Ishikawa (cell line): Measurements from ENCODE around the gene SPTAN1.

Experiments
- CEBPB ChIP-seq: IDR thresholded peaks from 2 replicates; pipeline ENCODE4 v1.6.1; 2012
- CREB1 ChIP-seq: IDR thresholded peaks from 2 replicates; pipeline ENCODE4 v1.6.1; 2012; ENCODE audit warnings: low read depth
- EGR1 ChIP-seq: IDR thresholded peaks from 2 replicates; pipeline ENCODE4 v1.6.1; 2012
- EP300 ChIP-seq: IDR thresholded peaks from 2 replicates; pipeline ENCODE4 v1.6.1; 2012; ENCODE audit warnings: borderline replicate concordance
- FOXM1 ChIP-seq: IDR thresholded peaks from 2 replicates; pipeline ENCODE4 v1.6.1; 2012; ENCODE audit warnings: low read depth, borderline replicate concordance
- NFIC ChIP-seq: IDR thresholded peaks from 2 replicates; pipeline ENCODE4 v1.6.1; 2012
- RAD21 ChIP-seq: IDR thresholded peaks from 2 replicates; pipeline ENCODE4 v1.6.1; 2012; ENCODE audit warnings: low read depth
- TAF1 ChIP-seq: IDR thresholded peaks from 2 replicates; pipeline ENCODE4 v1.6.1; 2012; ENCODE audit warnings: low read depth, mild to moderate bottlenecking
- TCF12 ChIP-seq: IDR thresholded peaks from 2 replicates; pipeline ENCODE4 v1.6.1; 2012; ENCODE audit warnings: low read depth
- TEAD4 ChIP-seq: IDR thresholded peaks from 2 replicates; pipeline ENCODE4 v1.6.1; 2012
- YY1 ChIP-seq: IDR thresholded peaks from 2 replicates; pipeline ENCODE4 v1.6.1; 2012; ENCODE audit warnings: low read depth
- ZBTB7A ChIP-seq: IDR thresholded peaks from 2 replicates; pipeline ENCODE4 v1.6.1; 2012; ENCODE audit warnings: low read depth
- TF ChIP-seq, protein P1 (sequence below): IDR thresholded peaks from 2 replicates; pipeline ENCODE4 v1.6.1; 2012
- TF ChIP-seq, protein P2 (sequence below): IDR thresholded peaks from 2 replicates; pipeline ENCODE4 v1.6.1; 2012; ENCODE audit warnings: low read depth, mild to moderate bottlenecking
- TF ChIP-seq, protein P3 (sequence below): IDR thresholded peaks from 2 replicates; pipeline ENCODE4 v1.6.1; 2012

SPTAN1 gene

GRCh38 chr9:128546504-128546903 is 5.9 kb upstream of the SPTAN1 start:
- TF ChIP-seq ZBTB7A (no peak), TAF1 (no peak), TEAD4 (no peak), NFIC (no peak), RAD21 (no peak), EGR1 (no peak)
- TF ChIP-seq, protein P1, sequence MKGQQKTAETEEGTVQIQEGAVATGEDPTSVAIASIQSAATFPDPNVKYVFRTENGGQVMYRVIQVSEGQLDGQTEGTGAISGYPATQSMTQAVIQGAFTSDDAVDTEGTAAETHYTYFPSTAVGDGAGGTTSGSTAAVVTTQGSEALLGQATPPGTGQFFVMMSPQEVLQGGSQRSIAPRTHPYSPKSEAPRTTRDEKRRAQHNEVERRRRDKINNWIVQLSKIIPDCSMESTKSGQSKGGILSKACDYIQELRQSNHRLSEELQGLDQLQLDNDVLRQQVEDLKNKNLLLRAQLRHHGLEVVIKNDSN = no peak

- TF ChIP-seq CEBPB = no peak
- no peak for TF ChIP-seq YY1
These were observed 3.5 kb upstream of the SPTAN1 start for GRCh38 chr9:128548876-128549275.

DNA sequence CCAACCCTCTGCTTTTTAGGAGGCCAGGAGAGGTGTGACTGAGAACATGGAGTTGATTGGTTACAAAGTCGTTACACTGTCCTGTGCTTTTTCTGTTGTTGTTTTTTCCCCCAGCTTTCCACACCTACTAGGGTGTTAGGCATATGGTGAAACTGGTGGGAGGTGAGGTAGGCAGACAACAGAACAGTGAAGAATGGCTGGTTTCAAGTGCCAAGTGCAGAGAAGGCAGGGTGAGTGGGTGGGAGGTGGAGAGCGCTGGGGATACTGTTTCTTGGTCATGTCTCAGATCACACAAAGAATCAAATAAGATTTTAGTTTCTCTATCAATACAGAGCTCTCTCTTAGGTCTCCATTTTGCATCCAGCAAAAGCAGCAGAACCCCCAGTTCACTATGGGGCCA is 2.2 kb upstream of the SPTAN1 start:
- TF ChIP-seq, protein P1 = no peak
- TF ChIP-seq, protein P2, sequence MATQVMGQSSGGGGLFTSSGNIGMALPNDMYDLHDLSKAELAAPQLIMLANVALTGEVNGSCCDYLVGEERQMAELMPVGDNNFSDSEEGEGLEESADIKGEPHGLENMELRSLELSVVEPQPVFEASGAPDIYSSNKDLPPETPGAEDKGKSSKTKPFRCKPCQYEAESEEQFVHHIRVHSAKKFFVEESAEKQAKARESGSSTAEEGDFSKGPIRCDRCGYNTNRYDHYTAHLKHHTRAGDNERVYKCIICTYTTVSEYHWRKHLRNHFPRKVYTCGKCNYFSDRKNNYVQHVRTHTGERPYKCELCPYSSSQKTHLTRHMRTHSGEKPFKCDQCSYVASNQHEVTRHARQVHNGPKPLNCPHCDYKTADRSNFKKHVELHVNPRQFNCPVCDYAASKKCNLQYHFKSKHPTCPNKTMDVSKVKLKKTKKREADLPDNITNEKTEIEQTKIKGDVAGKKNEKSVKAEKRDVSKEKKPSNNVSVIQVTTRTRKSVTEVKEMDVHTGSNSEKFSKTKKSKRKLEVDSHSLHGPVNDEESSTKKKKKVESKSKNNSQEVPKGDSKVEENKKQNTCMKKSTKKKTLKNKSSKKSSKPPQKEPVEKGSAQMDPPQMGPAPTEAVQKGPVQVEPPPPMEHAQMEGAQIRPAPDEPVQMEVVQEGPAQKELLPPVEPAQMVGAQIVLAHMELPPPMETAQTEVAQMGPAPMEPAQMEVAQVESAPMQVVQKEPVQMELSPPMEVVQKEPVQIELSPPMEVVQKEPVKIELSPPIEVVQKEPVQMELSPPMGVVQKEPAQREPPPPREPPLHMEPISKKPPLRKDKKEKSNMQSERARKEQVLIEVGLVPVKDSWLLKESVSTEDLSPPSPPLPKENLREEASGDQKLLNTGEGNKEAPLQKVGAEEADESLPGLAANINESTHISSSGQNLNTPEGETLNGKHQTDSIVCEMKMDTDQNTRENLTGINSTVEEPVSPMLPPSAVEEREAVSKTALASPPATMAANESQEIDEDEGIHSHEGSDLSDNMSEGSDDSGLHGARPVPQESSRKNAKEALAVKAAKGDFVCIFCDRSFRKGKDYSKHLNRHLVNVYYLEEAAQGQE = no peak
- TF ChIP-seq TCF12 (no peak), CEBPB (no peak), CREB1 (no peak)

- TF ChIP-seq EP300 (no peak; the same call in 1 of the 2 replicates), EGR1 (no peak), ZBTB7A (no peak), CREB1 (no peak), TAF1 (no peak), RAD21 (no peak)
These were observed 1.4 kb upstream of the SPTAN1 start for GRCh38 chr9:128550770-128551656.

DNA sequence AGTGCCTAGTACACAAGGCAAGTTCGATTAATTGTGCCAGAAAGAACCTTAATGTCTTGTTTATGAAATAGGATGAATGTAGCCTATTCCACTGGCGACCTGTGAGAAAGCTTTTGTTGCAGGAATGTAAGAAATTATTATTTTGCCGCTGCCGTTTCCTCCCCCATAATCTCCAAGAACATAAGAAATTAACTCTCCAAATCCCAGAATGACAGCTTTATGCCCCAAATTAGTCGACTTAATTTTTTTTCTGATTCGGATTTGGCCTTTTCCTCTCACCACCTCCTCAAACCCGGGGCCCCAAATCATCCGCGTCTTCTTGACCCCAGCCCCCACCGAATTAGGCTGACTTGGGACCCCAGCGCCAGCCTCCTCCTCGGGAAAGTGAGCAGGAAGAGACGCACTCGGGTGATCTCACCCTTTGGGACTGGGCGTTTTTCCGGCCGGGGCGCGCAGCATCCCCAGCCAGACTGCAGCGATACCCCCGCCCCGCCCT is 682 bp upstream of the SPTAN1 start:
- no peak for TF ChIP-seq EP300
- TF ChIP-seq CEBPB = no peak
- TF ChIP-seq FOXM1 = no peak
- no peak for TF ChIP-seq TCF12
- TF ChIP-seq, protein P3, sequence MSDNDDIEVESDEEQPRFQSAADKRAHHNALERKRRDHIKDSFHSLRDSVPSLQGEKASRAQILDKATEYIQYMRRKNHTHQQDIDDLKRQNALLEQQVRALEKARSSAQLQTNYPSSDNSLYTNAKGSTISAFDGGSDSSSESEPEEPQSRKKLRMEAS = no peak

- TF ChIP-seq CREB1 (no peak), TCF12 (no peak), CEBPB (no peak; the same call in 1 of the 2 replicates), TAF1 (no peak), TEAD4 (peak; percentile 64), EGR1 (peak; percentile 50), NFIC (no peak), ZBTB7A (peak; percentile 43; the same call in 1 of the 2 replicates), EP300 (peak; percentile 15; the same call in 1 of the 2 replicates), FOXM1 (no peak), YY1 (no peak), RAD21 (no peak)
- TF ChIP-seq, protein P1 = no peak
- TF ChIP-seq, protein P3 = peak; percentile 50; the same call in 1 of the 2 replicates
- TF ChIP-seq, protein P2 = no peak
These were observed 505 bp downstream of the SPTAN1 start for GRCh38 chr9:128552744-128553440.
